HG03565 (cell line): ENCODE measurements around the gene FAM200A.
"Not testable (repeated sequence)": the region's sequence is repeated elsewhere in the genome, so short reads cannot be mapped to it uniquely, and the experiment has no call there.

Experiments used
- ATAC-seq: cut with Tn5 transposase; IDR thresholded peaks from one replicate; pipeline ENCODE4 v1.9.1; 2021; ENCODE audit warnings: mild to moderate bottlenecking, moderate library complexity; ENCODE audit not compliant: unreplicated experiment

The FAM200A gene

GRCh38 chr7:99504603-99505323 lies 47.2 kb downstream of the FAM200A start, which contains the start of gene ZKSCAN5:
TSS of gene ZKSCAN5 (plus strand) at chr7:99504662. CDS start at chr7:99506045, 1,383 bp downstream.
- ATAC-seq, result peak; percentile 73

GRCh38 chr7:99504281-99504602 lies 47.7 kb downstream of the FAM200A start:
- ATAC-seq, result no peak

- not testable (repeated sequence) for ATAC-seq
Observed at GRCh38 chr7:99501236-99501635, 50.7 kb downstream of the FAM200A start.

GRCh38 chr7:99500637-99501009 lies 51.3 kb downstream of the FAM200A start:
- no peak for ATAC-seq

- ATAC-seq, result peak; percentile 39
Observed at GRCh38 chr7:99499721-99500636, 51.9 kb downstream of the FAM200A start, which contains the start of gene ZNF394. TSS of gene ZNF394 (minus strand) at chr7:99500281. CDS start at chr7:99500093, 188 bp downstream.

GRCh38 chr7:99499371-99499720 lies 52.6 kb downstream of the FAM200A start:
- no peak for ATAC-seq

- ATAC-seq, result no peak
Observed at GRCh38 chr7:99498546-99498944, 53.4 kb downstream of the FAM200A start.

- no peak for ATAC-seq
Observed at GRCh38 chr7:99497766-99498545, 54.0 kb downstream of the FAM200A start.
